NCI-H345 treated with DMSO at 0.1 percent for 48 hours (cell line): Measurements from ENCODE around the gene SHISA2.
A peak's percentile ranks its signal among the peaks of the same experiment; 100 is the strongest.
"Not testable (repeated sequence)": the region's sequence is repeated elsewhere in the genome, so short reads cannot be mapped to it uniquely, and the experiment has no call there.

Experiments
- DNase-seq: peaks from one replicate; lab custom pipeline; 2025; ENCODE audit not compliant: unreplicated experiment; lab: John Stamatoyannopoulos, UW

Gene SHISA2

DNA sequence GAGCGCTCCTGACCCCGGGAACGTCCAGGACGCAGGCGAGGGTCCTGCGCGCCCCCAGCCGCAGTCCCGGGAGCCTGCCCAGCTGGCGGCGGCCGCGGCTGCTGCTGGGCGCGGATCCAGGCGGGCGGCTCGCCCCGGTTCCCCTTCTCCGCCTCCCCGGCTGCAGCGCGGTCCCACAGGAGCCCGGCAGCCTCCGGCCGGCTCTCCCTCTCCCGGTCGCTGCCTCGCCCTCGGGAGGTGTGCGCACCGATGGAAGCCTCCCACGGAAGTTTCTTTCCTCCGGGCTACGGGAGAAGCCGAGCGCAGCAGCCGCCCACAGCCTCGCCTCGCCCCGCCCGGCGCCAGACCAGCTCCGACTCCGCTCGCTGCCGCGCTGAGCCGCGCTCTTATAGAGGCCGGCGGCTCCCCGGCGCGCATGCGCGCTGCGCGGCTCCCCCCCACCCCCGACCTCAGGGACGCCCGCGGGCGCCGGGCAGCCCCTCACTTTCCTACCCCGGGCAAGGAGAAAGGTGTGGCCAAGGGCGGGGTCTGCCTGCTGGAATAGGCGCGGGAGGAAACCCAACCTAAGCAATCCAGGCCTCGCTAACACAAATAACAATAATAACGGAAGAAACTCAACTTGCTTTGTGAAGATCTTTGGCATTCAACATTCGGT is at the start of gene SHISA2:
Gene SHISA2 (minus strand): TSS at position 360 of the 655 bp plus-strand sequence. CDS start 1,041 bp downstream, outside the sequence.
- DNase-seq, result peak; percentile 37

DNA sequence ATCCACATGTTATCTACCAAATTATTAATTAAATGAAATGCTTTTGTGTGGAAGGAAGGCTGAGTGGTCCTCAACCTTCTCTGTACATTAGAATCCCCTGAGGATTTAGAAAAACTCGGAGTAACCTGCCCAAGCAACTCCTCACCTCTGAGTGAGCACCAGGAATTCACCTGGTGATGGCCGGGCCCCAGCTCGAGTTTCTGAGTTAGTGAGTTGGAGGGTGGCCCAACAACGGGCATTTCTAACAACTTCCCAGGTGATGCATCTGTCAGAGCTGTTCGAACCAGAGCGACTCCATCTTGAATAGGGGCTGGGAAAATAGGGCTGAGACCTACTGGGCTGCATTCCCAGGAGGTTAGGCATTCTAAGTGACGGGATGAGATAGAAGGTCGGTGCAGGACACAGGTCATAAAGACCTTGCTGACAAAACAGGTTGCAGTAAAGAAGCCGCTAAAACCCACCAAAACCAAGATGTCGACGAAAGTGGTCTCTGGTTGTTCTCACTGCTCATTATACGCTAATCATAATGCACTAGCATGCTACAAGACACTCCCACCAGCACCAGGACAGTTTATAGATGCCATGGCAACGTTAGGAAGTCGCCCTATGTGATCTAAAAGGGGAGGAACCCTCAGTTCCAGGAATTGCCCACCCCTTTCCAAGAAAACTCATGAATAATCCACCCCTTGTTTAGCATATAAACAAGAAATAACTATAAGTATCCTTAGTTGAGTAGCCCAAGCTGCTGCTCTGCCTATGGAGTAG is 44.2 kb upstream of the SHISA2 start:
- DNase-seq, result no peak

DNA sequence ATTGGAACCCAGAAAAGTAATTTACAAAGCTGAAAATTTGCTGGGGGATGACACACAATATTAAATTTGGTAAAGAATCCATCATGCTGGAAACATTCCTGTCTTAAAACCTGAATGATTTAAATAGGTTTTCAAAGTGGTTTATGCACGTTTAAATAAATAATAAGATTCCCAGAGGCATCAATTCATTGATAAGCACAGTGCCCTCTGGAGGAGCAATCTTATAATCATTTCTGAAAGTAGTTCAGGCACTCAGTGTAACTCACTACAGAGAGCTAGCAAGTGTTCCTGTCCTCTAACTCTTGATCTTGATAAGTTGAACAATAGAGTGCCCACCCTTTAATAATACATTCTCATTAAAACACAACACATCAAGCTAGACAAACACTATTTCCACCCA is 43.5 kb upstream of the SHISA2 start:
- no peak for DNase-seq

DNA sequence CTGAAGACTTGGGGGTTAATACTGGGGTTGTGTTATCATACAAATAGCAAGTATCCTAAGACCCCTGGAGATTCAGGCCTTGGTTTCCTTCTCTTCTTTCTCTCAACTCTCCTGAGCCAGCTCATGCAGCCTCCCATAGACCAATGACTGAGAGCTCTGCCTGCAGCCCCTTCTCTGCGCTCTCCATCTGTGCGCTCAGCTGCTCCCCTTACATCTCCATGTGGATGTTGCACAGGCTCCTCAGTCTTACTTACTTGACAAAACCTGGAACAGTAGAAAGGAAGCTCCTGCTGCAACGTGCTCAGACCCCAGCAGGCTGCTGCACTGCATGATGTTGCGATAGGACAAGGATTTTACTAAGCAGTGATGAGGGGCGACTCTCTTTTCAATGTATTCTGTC is 25.0 kb upstream of the SHISA2 start:
- not testable (repeated sequence) for DNase-seq

DNA sequence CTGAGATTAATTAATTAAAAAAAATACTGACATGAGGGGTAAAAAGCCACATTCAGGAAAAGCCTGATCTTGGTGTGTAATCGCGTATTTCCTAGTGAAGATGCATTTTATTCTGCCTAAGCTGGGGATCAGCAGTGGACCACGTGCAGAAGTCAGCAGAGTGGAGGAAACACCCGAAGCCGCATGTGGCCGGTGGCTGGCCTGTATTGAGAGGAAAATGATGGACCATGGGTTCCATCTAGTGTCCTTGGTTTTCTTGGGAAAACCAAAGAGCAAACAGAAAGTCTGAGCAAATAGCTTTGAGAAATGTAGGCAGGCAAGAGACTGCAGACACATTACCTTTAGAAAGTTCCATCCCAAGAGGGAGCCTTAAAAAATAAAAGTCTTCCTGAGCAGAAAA is 23.7 kb upstream of the SHISA2 start:
- DNase-seq, result no peak

DNA sequence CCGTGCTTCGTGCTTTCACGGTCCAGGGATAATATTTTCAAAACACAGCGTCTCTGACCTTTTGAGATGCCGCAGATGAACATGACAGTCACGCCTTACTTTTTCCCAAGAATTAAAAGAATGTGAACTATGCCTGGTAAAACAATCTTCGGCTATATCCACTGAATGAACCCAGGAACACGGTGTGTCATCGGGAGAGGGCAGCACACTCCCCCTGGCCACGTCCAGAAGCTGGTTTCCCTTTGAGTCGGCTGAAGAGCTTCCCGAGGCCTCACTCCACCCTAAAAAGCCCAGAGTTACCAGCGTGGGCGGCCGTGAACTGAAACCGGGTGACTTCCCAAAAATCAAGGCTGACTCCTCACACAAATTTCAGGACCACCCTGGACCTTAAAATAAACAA is 22.9 kb upstream of the SHISA2 start:
- DNase-seq, result no peak

DNA sequence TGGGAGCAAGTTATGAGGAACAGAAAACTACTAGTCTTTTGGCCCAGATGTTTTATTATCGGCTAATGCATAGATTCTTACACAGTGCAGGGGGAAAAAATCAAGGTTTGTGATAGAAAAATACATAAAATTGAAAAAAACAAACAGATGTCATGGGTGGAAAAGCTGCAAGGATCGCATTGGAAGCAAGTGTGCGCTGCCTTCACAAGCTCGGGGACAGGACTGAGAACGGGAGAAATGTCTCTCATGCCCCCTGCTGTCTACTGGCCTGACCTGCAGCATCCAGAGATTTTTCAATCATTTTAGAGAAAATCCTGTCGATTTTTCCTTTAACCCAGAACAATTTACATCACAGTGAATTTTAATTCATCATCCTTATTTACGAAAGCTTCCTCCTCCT is 20.5 kb upstream of the SHISA2 start:
- DNase-seq, result not testable (repeated sequence)

DNA sequence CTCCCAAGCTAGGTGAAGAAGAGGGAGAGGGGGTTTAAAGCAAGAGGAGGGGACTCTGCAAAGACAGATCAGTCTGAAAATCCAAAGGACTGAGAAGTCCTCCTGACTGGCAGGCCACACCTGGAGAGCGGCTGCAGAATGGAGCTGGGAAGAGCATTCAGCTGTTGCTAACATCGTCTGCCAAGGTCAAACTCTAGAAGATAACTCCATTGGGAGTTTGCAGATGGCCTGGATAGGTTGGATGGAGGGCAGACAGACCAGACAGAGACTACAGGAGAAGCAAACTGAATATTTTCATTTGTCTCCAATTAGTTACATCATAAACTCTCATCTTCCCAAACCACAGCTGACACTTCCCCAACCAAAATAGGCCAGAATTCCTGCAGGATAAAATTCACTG is 19.9 kb upstream of the SHISA2 start:
- DNase-seq, result no peak

DNA sequence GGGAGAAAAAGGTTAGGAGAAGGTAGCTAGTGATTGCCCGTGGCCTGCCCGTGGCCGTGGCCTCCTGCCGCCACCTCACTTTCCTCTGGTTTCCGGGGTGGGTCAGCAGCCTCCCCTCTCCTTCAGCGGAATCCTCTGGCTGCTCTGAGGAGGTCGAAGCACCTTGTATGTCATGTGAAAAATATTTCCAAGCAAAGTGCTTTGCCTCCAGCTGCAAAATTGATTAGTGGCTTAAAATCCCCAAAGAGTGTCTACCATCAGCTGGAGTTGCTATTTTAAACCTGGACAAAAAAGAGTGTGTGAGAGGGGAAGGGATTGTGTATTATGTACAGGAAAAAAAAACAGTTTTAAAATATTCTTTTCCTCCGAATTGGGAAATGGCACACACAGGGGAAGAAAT is 17.8 kb upstream of the SHISA2 start:
- not testable (repeated sequence) for DNase-seq

DNA sequence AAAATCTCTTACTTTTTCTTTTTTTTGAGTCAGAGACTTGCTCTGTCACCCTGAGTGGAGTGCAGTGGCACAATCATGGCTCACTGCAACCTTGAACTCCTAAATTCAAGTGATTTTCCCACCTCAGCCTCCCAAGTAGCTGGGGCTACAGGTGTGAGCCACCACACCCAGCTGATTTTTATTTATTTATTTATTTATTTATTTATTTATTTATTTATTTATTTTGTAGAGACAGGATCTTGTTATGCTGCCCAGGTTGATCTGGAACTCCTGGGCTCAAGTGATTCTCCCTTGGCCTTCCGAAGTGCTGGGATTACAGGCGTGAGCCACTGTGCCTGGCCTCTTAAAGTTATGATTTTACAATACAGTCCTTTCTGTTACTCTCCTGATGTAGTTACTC is 16.6 kb upstream of the SHISA2 start:
- DNase-seq, result not testable (repeated sequence)

DNA sequence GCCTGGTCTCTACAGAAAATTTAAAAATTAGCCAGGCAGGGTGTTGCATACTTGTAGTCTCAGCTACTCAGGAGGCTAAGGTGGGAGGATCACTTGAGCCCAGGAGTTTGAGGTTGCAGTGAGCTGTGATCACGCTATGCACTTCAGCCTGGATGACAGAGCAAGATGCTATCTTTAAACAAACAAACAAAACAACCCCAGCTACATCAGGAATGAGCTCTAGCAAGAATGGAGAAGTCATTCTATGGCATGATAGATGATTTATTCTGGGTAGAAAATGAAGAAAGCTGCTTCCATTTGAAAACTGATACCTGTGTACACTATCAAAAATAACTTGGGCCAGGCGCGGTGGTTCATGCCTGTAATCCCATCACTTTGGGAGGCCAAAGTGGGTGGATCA is 15.8 kb upstream of the SHISA2 start:
- DNase-seq, result no peak

DNA sequence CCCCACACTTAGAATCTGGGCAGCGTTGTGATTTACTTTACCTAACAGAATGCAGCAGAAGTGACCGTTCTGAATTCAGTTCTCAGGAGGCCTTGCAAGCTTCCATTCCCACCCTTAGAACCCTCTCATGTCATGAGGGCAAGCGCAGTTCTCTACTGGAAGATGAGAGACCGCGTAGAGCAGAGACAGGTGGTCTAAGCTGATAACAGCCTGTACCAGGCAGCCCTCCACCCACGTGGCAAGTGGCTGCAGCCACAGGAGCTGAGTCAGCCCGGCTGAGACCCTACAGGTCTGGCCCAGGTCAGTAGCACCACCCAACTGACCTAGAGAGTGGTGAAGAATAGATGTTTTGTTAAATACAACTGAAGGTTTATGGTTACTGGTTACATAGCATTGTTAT is 14.7 kb upstream of the SHISA2 start:
- DNase-seq, result not testable (repeated sequence)

DNA sequence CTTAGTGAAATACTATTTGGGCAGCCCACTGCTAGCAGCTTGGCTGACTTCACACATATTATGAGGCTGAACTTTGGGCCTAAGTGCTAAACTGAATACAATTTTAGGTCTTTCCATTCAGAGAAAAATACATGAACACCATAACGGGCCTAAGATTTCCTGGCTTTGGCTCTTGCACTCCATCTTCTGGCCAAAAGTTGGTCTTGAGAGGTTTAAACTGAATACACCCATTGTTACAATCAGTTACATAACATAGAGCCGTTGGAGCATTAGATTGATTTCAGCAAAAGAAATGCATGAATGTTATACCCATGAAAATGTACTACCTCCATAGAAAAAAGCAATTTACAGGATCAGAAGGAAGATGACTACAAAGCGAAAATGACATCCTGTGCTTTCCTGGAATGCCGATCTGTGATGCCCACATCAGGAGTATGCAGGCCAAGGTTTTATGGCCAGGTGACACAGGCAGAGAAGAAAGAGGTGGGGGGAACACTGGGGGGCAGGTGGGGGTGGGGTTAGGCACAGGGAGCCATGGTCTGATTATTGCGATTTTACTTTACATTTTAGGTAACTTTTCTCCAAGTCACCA is 11.1 kb upstream of the SHISA2 start:
- DNase-seq, result peak; percentile 6

DNA sequence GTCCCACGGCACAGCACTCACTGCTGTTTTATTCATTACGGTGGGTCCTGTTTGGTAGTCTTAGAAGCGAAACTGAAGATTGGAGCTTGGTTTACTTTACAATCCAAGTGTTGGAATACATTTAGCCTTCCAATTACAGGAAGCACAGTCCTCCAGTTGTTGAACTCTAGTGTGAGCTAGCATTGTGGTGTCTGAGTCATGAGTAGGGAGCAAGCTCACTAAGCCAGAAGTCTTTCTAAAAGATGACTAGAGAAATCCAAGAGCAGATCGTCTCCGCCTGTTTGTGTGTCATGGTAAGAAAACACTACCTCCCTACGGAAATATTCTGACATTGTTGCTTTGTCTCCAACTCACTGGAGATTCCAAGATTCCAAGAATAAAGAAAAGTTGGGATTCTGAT is 10.1 kb upstream of the SHISA2 start:
- no peak for DNase-seq

DNA sequence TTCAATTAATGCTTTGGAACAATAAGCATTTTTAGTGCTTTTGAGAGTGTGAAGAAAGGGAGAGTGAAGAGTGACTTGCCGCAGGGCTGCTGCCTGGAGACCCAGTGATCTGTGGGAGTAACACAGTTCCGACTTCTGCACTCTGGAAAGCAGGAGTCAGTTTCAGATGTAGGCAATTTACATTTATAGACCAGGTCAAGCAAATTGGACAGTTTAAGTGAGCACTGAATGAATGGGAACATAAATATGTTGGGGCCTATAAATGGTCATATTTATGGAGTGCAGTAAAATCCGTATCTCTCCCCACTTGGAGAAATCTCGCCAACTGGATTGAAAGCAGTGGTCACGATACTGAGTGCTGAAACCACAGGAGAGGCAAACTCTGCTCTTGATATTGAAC is 9.4 kb upstream of the SHISA2 start:
- DNase-seq, result no peak

DNA sequence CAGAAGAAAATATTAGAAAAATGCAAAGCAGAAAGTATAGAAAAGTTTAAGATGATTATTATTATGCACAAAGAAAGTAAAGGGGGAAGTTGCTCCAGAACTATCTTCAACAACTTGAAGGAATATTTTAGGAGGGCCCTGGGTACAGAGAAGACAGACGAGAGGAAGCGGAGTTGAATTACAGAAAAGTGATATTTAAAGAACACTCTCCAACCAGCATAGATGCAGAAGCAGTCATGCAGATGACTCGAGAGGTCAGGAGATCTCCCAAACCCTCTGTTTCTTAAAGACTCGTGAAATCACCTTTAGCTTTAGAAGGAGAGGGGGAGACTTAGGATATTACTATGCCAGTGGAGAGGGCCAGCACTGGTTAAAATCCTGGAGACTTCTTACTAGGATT is 8.5 kb upstream of the SHISA2 start:
- no peak for DNase-seq

DNA sequence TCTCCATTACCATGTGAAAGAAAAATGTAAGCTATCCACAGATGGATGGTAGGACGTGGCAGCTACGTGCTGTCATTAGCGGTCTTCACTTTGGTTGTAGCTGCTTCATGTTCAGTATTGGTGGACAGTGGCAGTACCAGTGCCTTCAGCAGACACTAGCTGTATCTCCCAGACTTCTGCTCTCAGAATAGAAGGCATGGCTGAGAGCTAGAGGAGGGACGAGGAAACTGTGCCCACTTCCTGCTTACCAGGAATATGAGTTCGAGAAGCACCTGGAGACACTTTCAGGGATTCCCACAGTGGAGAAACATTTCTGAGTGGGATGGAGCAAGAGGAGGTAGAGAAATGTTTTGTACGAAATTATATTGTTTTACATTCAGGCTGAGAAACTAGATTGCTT is 6.9 kb upstream of the SHISA2 start:
- DNase-seq, result no peak

DNA sequence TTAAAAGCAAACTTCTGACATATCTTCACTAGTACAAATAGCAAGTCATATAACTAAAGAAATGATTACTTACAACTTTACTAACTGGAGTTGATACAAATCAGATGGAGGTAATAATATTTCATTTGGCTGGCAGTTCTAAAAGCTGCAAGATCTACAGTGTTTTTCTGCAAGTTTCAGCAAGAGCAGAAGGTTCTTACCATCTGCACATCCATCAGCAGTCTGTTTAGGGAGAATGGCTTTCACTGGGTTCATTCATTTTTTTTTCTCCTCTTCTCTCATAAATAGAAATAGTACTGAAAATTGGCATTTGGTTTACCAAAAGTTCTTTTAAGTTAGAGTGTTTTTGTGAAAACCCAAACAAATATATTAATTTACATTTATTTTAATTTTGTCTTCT is 3.1 kb upstream of the SHISA2 start:
- DNase-seq, result no peak

DNA sequence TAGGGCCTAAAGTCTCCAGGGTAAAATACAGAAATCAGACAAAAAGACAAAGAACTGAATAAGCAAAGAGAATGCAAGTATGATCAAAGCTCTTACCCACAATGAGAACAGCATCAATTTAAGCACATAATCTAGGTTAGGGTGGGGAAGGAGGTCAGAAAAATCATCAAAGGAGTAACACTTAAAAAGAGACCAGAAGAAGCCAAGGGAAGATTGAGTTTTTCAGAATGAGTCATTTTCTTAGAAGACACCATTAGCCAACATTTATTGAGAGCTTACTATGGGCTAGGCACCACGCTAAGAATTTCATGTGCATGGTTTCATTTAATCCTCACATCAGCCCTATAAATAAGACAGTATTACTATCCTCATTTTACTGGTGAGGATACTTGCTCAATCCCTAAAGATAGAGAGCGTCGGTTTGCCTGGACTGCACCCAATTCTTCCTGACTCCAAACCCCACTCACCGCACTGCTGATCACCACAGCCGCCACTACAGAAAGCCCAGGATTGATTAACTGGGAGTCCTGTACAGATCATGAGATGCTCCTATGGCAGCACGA is 1.7 kb upstream of the SHISA2 start:
- no peak for DNase-seq

DNA sequence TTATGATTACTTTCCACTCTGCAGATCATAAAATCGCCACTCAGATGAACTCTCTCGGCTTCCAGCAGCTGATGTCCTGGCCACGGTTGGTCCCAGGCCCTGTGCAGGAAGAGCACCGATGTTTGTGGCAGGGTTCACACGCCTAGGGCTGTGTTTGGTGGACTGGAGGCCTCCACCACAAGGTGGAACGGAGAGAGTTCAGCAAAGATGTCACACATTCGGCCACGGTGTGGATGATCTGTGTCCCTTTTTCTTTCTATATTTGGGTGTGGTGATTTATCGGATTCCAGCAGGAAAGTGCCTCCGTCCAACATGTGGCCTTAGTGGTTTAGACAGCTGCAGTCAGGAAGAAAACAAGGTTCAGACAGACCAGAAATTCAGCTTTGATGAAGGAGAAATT is 521 bp upstream of the SHISA2 start:
- DNase-seq, result no peak

DNA sequence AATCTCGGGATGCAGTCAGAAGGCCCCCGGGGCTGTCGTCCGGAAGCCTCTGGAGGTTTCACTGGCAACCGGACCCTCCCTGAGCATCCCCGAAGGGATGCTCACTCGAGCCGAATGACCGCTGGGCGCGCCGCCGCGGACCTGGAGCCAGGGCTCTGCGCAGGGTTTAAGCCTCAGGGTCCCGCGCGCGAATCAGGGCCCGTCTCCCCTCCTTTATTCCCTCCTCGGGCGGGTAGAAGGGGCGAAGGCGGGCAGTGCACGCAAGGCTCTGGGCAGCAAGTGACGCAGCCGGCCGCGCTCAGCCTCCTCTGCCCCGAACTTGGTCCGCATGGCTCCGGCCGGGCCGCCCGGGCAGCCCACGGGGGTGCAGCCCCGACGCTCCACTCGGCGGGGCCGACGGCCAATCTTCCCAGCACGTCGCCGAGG is 572 bp downstream of the SHISA2 start:
- no peak for DNase-seq
